Measurements from ENCODE around the gene TLX2.

Gene TLX2

GRCh38 chr2:74513605-74514367, 464 bp upstream of the TLX2 start:
- no peak for DNase-seq

GRCh38 chr2:74515271-74515980, 1.2 kb downstream of the TLX2 start:
- DNase-seq, result no peak

- DNase-seq, result peak; percentile 70
Measured at GRCh38 chr2:74515981-74516633, 1.9 kb downstream of the TLX2 start.

GRCh38 chr2:74516650-74517049, 2.4 kb downstream of the TLX2 start:
- DNase-seq, result no peak

GRCh38 chr2:74522516-74522915, 8.3 kb downstream of the TLX2 start:
- no peak for DNase-seq

- no peak for DNase-seq
Measured at GRCh38 chr2:74524005-74524404, 9.8 kb downstream of the TLX2 start.

- no peak for DNase-seq
Measured at GRCh38 chr2:74524955-74525716, 10.9 kb downstream of the TLX2 start.

GRCh38 chr2:74525717-74526648, 11.7 kb downstream of the TLX2 start, which contains the start of gene DQX1:
DQX1 (minus strand) TSS chr2:74526231; CDS start chr2:74525729, 502 bp downstream.
- DNase-seq, result no peak

- DNase-seq, result no peak
Measured at GRCh38 chr2:74526649-74527230, 12.5 kb downstream of the TLX2 start.

GRCh38 chr2:74527741-74528140, 13.5 kb downstream of the TLX2 start:
- no peak for DNase-seq

GRCh38 chr2:74528600-74529356, 14.5 kb downstream of the TLX2 start:
- DNase-seq, result no peak

GRCh38 chr2:74529357-74530238, 15.3 kb downstream of the TLX2 start, which contains the start of the genes AUP1 and HTRA2:
AUP1 (minus strand) TSS chr2:74529706; CDS start chr2:74529629, 77 bp downstream.
HTRA2 (plus strand) TSS chr2:74529933; CDS start chr2:74530007, 74 bp downstream.
- DNase-seq, result peak; percentile 93

GRCh38 chr2:74530239-74531187, 16.3 kb downstream of the TLX2 start:
- peak; percentile 51 for DNase-seq

- no peak for DNase-seq
Measured at GRCh38 chr2:74531666-74532065, 17.4 kb downstream of the TLX2 start.

GRCh38 chr2:74532222-74532621, 18.0 kb downstream of the TLX2 start:
- peak; percentile 53 for DNase-seq

- DNase-seq, result no peak
Measured at GRCh38 chr2:74533464-74533863, 19.2 kb downstream of the TLX2 start.

- DNase-seq, result no peak
Measured at GRCh38 chr2:74534411-74534810, 20.2 kb downstream of the TLX2 start.

GRCh38 chr2:74535440-74535965, 21.3 kb downstream of the TLX2 start:
- no peak for DNase-seq
